Vagina (tissue), 2 donors: ENCODE measurements around the gene GRIK4.
A peak's percentile ranks its signal among the peaks of the same experiment; 100 is the strongest.

Source experiments
- CTCF ChIP-seq, 3 experiments: fragments of 450-650 bp in 2 of 3; fragments of 200-600 bp in 1 of 3; sonication (generic) in 1 of 3; IDR thresholded peaks; one replicate each; pipeline ENCODE4 v1.5.1; 2017 to 2019; ENCODE audit warnings: antibody characterized with exemption in 3 of 3, mild to moderate bottlenecking in 2 of 3, moderate library complexity in 2 of 3
- POLR2AphosphoS5 ChIP-seq, 2 donors: sonication (generic); formaldehyde crosslinking; IDR thresholded peaks; one replicate each; pipeline ENCODE4 v1.9.0; 2017; ENCODE audit warnings: antibody characterized with exemption in 2 of 2, mild to moderate bottlenecking in 2 of 2, low read depth in 1 of 2; ENCODE audit not compliant: insufficient read depth in 1 of 2

GRCh38 chr11:120952461-120953434, 441.2 kb downstream of the GRIK4 start:
- TF ChIP-seq CTCF (IDR thresholded peaks at IDR 0.05) = peak; percentile 37 to 71 (median 46)
- no peak for TF ChIP-seq POLR2AphosphoS5 (IDR thresholded peaks at IDR 0.05; ENCODE audit: insufficient read depth in 1 of 2, low read depth in 1 of 2)
